Fibroblast of pulmonary artery (primary cell): ENCODE data around the gene CNTNAP2.
"Not testable (repeated sequence)": the region's sequence is repeated elsewhere in the genome, so short reads cannot be mapped to it uniquely, and the experiment has no call there.

ENCODE experiments used
- DNase-seq: peaks from one replicate; pipeline ENCODE4 v3.0.0-alpha.2; 2010; ENCODE audit warnings: low read depth
- H3K4me3 ChIP-seq: replicated peaks from 2 replicates; pipeline ENCODE4 v1.5.1; 2011; ENCODE audit warnings: low read depth, mild to moderate bottlenecking, control low read depth, low read length, moderate library complexity
- TF ChIP-seq, protein P1 (sequence below): IDR thresholded peaks from 2 replicates; pipeline ENCODE4 v1.5.1; 2011; ENCODE audit warnings: mild to moderate bottlenecking, control low read depth, low read length, inconsistent platforms; ENCODE audit errors: missing control alignments

CNTNAP2 gene

GRCh38 chr7:147777309-147777708 lies 1660.7 kb downstream of the CNTNAP2 start:
- TF ChIP-seq, protein P1, sequence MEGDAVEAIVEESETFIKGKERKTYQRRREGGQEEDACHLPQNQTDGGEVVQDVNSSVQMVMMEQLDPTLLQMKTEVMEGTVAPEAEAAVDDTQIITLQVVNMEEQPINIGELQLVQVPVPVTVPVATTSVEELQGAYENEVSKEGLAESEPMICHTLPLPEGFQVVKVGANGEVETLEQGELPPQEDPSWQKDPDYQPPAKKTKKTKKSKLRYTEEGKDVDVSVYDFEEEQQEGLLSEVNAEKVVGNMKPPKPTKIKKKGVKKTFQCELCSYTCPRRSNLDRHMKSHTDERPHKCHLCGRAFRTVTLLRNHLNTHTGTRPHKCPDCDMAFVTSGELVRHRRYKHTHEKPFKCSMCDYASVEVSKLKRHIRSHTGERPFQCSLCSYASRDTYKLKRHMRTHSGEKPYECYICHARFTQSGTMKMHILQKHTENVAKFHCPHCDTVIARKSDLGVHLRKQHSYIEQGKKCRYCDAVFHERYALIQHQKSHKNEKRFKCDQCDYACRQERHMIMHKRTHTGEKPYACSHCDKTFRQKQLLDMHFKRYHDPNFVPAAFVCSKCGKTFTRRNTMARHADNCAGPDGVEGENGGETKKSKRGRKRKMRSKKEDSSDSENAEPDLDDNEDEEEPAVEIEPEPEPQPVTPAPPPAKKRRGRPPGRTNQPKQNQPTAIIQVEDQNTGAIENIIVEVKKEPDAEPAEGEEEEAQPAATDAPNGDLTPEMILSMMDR, result no peak
- H3K4me3 ChIP-seq, result no peak overlapping the region
- no peak for DNase-seq

DNA sequence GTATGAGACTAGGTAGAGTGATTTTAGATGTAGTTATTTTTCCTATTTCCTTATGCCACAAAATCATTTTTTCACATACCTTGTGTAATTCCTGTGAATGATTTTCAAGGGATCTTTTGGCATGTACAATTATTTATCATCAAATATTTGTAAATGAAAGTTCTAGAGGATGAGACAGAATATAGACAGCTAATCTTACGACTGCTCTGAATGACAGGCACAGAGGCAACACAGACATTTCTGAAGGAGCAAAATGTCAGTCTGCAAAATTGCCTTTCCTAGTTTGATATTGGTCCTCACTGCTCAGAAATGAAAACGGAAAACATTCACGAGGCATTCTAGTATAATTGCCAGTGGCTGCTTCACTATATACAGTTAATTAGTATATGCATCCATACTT lies 1663.3 kb downstream of the CNTNAP2 start:
- H3K4me3 ChIP-seq, result no peak overlapping the region
- no peak for DNase-seq
- TF ChIP-seq, protein P1, result no peak

GRCh38 chr7:147796581-147796980 lies 1680.0 kb downstream of the CNTNAP2 start:
- no peak overlapping the region for H3K4me3 ChIP-seq
- TF ChIP-seq, protein P1, result no peak
- DNase-seq, result no peak

- TF ChIP-seq, protein P1, result no peak
- no peak overlapping the region for H3K4me3 ChIP-seq
- DNase-seq, result no peak
These were observed 1681.4 kb downstream of the CNTNAP2 start for GRCh38 chr7:147798001-147798400.

- DNase-seq, H3K4me3 ChIP-seq: not testable (repeated sequence)
These were observed 1685.2 kb downstream of the CNTNAP2 start for GRCh38 chr7:147801762-147802161.

GRCh38 chr7:147803151-147803550 lies 1686.5 kb downstream of the CNTNAP2 start:
- TF ChIP-seq, protein P1, result no peak
- no peak overlapping the region for H3K4me3 ChIP-seq
- DNase-seq, result no peak

GRCh38 chr7:147803606-147804005 lies 1687.0 kb downstream of the CNTNAP2 start:
- DNase-seq, result no peak
- no peak overlapping the region for H3K4me3 ChIP-seq
- TF ChIP-seq, protein P1, result no peak
